Amniotic stem cell (primary cell): ENCODE measurements around the gene TAF8.

Experiments used
- DNase-seq: peaks from one replicate; lab custom pipeline; 2025; lab: John Stamatoyannopoulos, UW

Gene TAF8

DNA sequence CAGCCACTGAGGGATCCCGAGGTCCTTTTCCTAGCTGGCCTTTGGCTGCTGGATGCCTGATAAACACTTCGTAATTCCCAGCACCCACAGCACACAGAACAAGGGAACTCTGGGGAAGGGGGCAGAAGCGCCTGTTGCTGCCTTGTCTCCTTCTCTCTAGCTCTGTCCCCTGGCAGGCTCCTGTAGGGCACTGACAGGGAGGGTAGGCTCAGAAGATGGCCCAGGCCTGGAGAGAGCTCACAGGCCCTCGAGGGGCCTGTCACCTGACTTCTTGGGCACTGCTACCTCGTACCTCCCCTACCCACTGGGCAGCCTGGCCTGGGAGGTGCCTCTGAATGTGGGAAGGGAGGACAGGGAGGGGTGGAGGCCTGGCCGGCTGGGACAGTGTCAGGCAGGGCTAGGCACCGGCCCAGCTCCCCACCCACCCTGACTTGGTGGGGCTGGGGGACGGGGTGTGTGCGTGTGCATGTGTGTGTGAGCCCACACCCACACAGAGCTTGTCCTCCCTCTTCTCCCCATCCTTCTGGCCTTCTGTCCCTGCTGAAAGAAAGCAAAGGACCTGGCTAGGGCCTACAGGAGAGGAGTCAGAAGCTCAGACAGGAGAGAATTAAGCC, 74.0 kb downstream of the TAF8 start:
- DNase-seq: no peak

GRCh38 chr6:42125231-42125630, 74.9 kb downstream of the TAF8 start:
- no peak for DNase-seq

DNA sequence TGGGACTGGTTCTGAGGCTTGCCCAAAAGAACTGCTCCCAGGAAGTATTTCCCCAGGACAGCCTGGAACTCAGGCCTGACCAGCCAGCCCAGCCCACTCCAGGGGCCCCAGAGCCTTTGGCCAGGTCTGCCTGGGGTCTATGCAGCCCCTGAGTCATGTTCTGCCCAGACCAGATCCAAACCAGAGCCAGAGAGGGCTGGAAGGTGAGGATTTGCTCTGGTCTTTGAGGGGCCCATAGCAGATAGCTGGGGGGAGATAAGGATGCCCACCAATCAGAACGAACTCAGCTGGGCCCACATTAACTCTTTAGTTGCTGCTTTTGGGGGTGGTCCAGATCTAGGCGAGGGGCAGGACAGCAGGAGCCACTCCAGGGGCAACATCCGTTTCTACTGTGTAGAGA, 75.3 kb downstream of the TAF8 start:
- no peak for DNase-seq

DNA sequence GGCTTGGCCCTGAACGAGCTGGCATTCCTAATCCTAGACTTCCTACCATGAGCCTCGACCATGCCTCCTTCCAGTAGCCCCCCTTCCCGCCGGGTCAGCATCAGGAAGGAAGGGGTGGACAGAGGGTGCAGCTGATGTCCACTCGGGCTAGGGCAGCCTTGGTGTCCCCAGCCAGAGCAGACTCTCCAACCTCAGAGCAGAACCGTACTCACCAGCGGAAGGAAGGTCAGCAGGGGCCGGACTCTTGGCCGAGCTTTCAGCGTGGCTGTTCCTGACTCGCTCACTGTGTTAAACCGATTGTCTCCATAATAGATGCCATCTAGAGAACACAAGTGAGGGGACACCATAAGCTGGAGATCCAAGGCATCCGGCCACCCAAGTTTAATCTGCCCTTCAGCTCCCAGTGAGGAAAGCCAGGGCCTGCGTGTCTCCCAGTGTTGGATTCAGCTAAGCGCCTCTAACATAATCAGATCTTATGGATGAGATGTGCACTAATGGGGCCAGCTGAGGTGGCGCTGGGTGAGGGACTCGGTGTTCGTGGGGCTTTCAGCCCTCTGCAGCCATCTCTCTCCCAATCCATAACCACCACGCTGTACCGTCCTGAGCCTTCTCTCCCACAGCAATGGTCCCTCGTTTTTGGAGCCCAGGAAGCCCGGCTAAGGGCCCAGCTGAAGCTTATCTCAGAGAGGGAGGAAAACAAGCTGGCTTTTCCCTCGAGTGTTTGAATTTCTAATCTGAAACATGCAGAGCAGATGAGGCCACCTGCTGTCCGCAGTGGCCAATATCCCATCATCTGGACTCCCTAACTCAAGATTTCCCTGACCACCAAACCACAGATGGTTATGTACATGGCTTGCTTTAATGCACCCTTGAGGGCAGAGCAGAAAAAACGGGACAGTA, 78.4 kb downstream of the TAF8 start:
- no peak for DNase-seq

DNA sequence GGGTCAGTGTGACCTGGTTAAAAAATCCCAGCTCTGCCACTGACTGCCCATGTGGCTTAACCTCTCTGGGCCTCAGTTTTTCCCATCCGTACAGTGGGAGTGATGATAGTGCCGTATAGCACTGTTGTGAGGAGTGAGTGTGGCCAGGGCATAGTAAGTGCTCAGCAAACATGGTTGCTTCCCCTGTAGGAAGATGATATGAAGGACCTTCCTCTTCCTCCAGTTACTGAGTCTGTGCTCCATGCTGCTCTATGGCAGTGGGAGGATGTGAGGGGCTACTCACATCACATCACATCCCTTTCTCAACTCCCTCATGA, 79.0 kb downstream of the TAF8 start:
- DNase-seq: no peak

- DNase-seq: peak; percentile 36
Observed at GRCh38 chr6:42131531-42131930, 81.2 kb downstream of the TAF8 start.

GRCh38 chr6:42133926-42134325, 83.6 kb downstream of the TAF8 start:
- no peak for DNase-seq

- DNase-seq: no peak
Observed at GRCh38 chr6:42135161-42135560, 84.8 kb downstream of the TAF8 start.

- no peak for DNase-seq
Observed at GRCh38 chr6:42135722-42136121, 85.4 kb downstream of the TAF8 start.

GRCh38 chr6:42136508-42137193, 86.3 kb downstream of the TAF8 start:
- no peak for DNase-seq
